Renal pelvis (tissue), 4 donors: ENCODE data around the gene KMT2D. TPM values are rescaled to one million over a fixed set of nuclear protein-coding genes. Genes with fewer than 3 reads are reported as not detected.

Experiments used
- DNase-seq: peaks from one replicate; pipeline ENCODE4 v3.0.0-alpha.2; 2013
- polyA plus RNA-seq, 3 donors: library from polyadenylated mRNA; unstranded; fragments of 120-200 nt; gene quantifications; one replicate each; pipeline ENCODE4 v1.2.1, GENCODE V29; 2013; ENCODE audit not compliant: insufficient read length in 3 of 3

KMT2D gene
- polyA plus RNA-seq, 3 donors, result 47.9 to 66.1 (median 65.9) TPM

- DNase-seq, result no peak
Measured at GRCh38 chr12:49038291-49038955, 22.2 kb downstream of the KMT2D start.

GRCh38 chr12:49037947-49038237, 22.7 kb downstream of the KMT2D start:
- no peak for DNase-seq

- no peak for DNase-seq
Measured at GRCh38 chr12:49037111-49037946, 23.3 kb downstream of the KMT2D start.

DNA sequence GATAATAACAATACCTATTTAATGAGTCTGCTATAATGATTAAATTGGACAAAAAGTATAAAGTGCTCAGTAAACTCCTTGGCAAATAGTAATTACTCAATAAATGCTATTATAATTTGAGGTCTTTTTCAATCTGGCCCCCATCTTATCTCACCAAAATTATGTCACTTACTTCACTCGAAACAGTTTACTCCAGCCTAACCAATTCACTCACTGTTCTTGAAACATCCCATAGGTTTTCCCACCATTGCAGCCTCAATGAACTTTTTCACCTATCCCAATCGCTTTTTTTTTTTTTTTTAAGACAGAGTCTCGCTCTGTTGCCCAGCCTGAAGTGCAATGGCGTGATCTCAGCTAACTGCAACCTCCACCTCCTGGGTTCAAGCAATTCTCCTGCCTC, 24.6 kb downstream of the KMT2D start:
- DNase-seq, result no peak

- DNase-seq, result no peak
Measured at GRCh38 chr12:49034286-49034622, 26.3 kb downstream of the KMT2D start.

GRCh38 chr12:49033611-49034285, 26.8 kb downstream of the KMT2D start:
- no peak for DNase-seq

- no peak for DNase-seq
Measured at GRCh38 chr12:49032679-49033447, 27.7 kb downstream of the KMT2D start.

- no peak for DNase-seq
Measured at GRCh38 chr12:49032276-49032675, 28.3 kb downstream of the KMT2D start.

DNA sequence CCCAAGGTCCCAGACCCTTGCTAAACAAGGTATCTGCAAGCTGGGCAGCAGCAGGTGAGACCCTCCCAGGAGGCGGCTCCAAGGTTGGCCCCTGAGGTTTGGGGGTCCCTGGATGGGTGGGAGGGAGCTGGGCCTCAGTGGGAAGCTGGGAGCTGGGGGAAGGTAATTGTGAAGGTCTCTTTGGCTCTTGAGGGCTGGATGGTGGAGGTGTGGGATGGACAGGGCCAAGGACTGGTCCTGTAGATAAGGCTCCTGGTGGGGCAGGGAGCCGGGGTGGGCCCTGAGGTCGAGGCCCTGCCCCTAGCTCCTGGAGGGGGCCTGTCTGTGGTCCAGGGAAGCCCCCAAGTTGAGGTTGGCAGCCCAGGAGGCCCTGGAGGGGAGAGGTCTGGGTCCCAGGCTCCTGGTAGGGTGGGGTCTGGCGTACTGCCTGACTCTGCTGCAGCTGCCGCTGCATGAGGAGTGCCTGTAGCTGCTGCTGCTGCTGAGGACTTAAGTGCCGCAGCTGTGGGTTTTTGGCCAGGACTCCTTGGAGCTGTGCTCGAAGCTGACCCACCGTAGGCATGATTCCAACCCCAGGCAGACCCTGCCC, 28.9 kb downstream of the KMT2D start:
- DNase-seq, result no peak

DNA sequence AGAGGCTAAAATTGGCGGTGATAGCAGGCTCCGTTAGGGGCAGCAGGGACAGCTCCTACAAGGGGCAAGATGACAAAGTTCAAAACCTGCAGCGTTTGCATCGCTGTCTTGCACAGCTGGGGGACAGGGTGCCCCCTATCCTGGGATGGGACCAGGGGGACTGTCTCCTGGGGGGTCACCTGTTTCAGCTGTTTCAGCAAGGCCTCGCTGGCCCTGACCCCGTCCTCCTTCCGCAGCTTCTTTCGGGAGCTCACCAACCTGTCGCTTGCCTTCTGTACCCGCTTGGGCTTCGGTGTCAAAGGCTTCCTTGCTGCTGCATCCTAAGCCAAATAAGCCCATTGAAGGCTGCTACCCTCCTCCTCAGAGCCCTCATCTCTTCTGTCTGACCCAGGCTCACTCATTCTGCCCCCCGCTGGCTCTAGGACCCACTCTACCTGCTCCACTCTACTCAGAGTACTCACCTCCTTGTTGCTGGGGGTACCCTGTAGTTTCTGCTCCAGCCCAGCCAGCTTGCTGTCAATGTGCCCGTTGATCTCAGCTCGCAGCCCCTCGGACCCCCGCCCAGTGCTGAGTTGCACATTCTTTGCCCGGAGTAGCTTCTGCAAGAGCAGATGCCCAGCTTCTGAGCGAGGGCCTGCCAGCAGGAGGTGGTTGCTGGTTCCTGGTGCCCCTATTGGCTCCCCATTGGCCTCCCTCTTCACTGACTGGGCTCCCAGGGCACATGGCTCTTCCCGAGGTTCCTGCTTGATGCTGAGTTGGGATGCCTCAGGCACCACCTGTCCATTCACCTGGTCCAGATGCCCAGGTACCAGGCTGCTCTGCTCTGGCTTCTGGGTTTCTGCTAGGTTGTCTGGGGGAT, 29.7 kb downstream of the KMT2D start:
- no peak for DNase-seq

GRCh38 chr12:49030119-49030518, 30.5 kb downstream of the KMT2D start:
- DNase-seq, result no peak

DNA sequence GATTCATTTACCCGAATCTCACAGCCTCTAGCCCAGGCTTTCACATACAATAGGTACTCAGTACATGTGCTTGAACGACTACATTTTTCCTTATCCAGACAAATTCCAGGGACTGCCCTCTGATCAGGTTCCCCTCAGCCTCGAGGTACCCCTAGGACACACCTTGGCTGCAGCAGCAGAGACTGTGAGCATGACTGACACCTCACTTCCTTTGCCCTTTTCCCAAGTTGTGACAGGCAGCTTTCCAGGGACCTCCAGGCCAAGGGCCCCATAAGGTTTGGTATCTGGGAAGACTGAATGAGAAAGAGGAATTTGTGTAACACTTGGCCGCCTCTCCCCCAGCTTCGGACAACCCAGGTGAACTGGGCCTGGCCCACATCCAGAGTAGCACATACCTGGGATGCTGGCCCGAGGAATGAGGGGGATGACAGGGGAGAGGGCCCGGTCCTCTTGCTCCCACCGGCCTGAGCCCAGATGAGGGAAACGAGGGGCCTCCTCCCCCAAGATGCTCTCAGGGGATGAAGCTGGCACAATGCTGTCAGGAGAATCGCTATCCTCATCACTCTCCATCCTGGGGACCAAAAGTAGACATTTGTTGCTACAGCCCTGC, 31.8 kb downstream of the KMT2D start:
- no peak for DNase-seq

GRCh38 chr12:49027846-49028555, 32.6 kb downstream of the KMT2D start:
- no peak for DNase-seq

GRCh38 chr12:49026678-49027480, 33.7 kb downstream of the KMT2D start:
- DNase-seq, result no peak

DNA sequence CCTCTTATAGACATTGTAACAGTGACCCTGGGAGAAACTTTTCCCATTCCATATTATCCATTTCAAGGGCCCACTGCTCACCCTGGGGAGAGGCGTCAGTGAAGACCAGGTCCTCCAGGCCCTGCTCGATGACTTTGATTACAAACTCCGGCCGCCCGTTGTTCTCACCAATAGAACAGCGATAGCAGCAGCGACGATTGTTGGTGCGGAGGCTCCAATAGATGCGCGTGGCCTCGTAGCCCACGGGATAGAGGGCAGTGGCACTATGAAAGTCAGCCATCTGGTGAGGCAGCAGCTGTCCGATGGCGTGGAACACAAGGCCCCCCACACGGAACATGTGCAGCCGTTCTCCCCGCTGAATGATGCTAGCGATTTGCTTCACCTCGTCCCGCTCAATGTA, 34.5 kb downstream of the KMT2D start:
- DNase-seq, result no peak

- DNase-seq, result no peak
Measured at GRCh38 chr12:49025463-49025862, 35.1 kb downstream of the KMT2D start.

DNA sequence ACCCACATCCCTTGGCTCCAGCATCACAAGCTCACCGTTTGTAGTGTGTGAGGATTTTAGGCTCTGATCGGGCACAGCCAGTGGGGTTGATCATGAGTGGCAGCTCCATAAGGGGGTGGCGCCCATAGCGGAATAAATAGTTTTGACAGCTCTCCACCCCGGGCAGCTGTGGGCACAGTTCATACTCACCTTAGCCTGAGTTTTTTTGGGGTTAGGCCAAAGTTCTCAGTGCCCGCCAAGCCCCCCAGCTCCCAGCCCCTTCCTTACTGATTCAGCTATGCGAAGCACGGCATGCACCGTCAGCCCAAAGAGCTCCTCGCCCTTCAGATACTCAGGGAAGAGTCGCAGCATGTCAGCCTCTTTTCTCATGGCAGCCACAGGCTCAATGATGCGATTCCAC, 36.1 kb downstream of the KMT2D start:
- no peak for DNase-seq

- no peak for DNase-seq
Measured at GRCh38 chr12:49023812-49024211, 36.8 kb downstream of the KMT2D start.

- DNase-seq, result no peak
Measured at GRCh38 chr12:49022558-49023178, 37.9 kb downstream of the KMT2D start.
